ENCODE measurements around the gene NGEF. TPM values are rescaled to one million over a fixed set of nuclear protein-coding genes. Genes with fewer than 3 reads are reported as not detected.
"Not testable (repeated sequence)": the region's sequence is repeated elsewhere in the genome, so short reads cannot be mapped to it uniquely, and the experiment has no call there.

NGEF gene
- total RNA-seq, 3 donors from 2014 or later: 20.1 to 67.5 (median 38.0) TPM

DNA sequence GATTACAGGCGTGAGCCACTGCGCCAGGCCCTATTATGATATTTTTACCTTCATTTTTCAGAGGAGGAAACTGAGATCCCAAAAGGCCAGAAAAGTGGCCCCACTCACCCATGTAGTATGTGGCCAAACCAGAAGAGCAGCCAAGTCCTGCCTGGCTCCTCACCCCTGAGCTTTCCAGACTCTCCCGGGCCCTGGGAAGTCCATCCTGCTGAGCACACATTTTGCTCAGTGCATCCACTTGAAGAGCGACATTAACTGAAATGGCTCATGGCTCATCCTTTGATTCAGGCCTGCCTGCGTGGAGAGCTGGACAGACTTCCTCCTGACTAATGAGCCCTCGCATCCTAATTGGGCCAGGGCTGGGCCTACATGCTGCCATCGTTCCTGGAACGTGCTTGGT, 9.5 kb upstream of the NGEF start:
- no peak for DNase-seq
- H3K4me1 ChIP-seq (ENCODE audit: low read depth): no peaks in the 10 kb centered on the region
- TF ChIP-seq, protein P1, sequence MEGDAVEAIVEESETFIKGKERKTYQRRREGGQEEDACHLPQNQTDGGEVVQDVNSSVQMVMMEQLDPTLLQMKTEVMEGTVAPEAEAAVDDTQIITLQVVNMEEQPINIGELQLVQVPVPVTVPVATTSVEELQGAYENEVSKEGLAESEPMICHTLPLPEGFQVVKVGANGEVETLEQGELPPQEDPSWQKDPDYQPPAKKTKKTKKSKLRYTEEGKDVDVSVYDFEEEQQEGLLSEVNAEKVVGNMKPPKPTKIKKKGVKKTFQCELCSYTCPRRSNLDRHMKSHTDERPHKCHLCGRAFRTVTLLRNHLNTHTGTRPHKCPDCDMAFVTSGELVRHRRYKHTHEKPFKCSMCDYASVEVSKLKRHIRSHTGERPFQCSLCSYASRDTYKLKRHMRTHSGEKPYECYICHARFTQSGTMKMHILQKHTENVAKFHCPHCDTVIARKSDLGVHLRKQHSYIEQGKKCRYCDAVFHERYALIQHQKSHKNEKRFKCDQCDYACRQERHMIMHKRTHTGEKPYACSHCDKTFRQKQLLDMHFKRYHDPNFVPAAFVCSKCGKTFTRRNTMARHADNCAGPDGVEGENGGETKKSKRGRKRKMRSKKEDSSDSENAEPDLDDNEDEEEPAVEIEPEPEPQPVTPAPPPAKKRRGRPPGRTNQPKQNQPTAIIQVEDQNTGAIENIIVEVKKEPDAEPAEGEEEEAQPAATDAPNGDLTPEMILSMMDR (IDR thresholded peaks at IDR 0.05): no peak
- intact Hi-C loops (cut with DNase I, micrococcal nuclease): no loop called here
- ATAC-seq: no peak
- H3K4me3 ChIP-seq: no peak overlapping the region
- no peaks in the 10 kb centered on the region for H3K36me3 ChIP-seq (ENCODE audit: low read depth)
- peaks cover 2% of the 10 kb centered on the region for H3K9me3 ChIP-seq

DNA sequence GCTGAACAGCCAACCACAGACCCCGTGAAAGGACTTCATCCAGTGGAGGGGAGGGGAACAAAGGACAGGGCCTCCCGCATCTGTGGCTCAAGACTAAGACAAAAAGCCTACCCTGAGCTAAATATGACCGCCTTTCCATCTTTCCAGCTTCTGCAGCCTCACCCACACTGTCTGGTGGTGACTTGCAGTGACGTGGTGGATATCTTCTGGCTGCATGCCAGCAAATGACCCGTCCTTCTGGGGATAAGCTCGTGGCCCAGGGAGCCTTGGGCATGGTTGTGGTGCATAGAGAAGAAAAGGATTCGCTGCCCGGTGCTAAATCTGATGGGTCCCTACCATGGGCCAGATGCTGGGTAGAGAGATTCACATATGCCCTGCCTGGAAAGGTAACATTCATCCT, 8.7 kb upstream of the NGEF start:
- no peak for DNase-seq
- Histone ChIP-seq H3K4me1 (ENCODE audit: low read depth) (no peaks in the 10 kb centered on the region), H3K4me3 (no peak overlapping the region), H3K36me3 (ENCODE audit: low read depth) (no peaks in the 10 kb centered on the region), H3K9me3 (peaks cover 2% of the 10 kb centered on the region)
- ATAC-seq: no peak
- intact Hi-C loops (cut with DNase I, micrococcal nuclease): no loop called here
- TF ChIP-seq, protein P1 (IDR thresholded peaks at IDR 0.05): no peak

DNA sequence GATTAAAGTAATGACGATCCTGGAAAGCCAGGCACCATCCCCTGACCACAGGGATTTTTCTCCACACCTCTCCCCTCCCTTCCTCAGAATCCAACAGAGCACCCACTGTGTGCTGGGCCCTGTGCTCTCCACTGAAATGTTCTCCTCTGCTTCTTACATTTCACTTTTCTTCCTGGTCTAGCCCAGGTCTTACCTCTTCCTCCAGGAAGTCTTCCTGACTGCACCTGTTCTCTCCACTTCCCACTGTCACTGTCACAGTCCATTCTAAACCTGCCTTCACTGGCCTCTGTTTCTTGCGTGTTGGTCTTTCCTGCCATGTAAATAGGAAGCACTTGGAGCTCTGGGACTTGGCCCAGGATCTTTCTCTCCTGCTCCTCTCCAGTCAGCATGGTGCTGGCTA, 7.4 kb upstream of the NGEF start:
- DNase-seq (no peak), ATAC-seq (no peak)
- Histone ChIP-seq H3K4me3 (no peak overlapping the region), H3K9me3 (peaks cover 2% of the 10 kb centered on the region), H3K4me1 (ENCODE audit: low read depth) (no peaks in the 10 kb centered on the region), H3K36me3 (ENCODE audit: low read depth) (no peaks in the 10 kb centered on the region)
- intact Hi-C loops (cut with DNase I, micrococcal nuclease): no loop called here
- TF ChIP-seq, protein P1 (IDR thresholded peaks at IDR 0.05): no peak

DNA sequence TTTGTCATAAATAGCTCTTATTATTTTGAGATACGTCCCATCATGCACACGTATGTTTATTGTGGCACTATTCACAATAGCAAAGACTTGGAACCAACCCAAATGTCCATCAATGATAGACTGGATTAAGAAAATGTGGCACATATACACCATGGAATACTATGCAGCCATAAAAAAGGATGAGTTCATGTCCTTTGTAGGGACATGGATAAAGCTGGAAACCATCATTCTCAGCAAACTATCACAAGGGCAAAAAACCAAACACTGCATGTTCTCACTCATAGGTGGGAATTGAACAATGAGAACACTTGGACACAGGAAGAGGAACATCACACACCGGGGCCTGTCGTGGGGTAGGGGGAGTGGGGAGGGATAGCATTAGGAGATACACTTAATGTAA, 6.6 kb upstream of the NGEF start:
- H3K4me1 ChIP-seq (ENCODE audit: low read depth); H3K9me3 ChIP-seq; H3K4me3 ChIP-seq; DNase-seq; ATAC-seq; H3K36me3 ChIP-seq (ENCODE audit: low read depth): not testable (repeated sequence)
- intact Hi-C loops (cut with DNase I, micrococcal nuclease): loop anchor here in 1 of 2 donors (10.0 kb wide), 1 partner anchor 275 kb away; no protein-coding TSS in a partner anchor

DNA sequence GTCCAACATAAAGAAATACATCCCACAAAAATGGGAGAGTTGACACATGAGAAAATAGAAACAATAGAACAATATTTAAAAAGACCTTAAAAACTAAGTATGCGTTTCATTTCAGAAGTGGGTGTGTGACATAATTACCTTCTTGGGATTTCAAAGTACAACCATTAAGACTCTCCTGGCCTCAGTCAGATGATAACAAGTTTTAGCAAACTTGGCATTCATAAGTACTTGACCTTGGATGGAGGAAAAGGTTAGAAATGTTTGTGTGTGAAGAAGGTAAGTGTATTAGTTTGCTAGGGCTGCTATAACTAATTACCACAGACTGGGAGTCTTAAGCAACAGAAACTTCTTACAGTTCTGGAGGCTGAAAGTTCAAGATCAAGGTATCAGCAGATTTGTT, 4.9 kb upstream of the NGEF start:
- TF ChIP-seq, protein P1 (IDR thresholded peaks at IDR 0.05): no peak
- Histone ChIP-seq H3K9me3 (peaks cover 2% of the 10 kb centered on the region), H3K4me1 (ENCODE audit: low read depth) (peaks cover 3% of the 10 kb centered on the region), H3K4me3 (no peak overlapping the region), H3K36me3 (ENCODE audit: low read depth) (no peaks in the 10 kb centered on the region)
- DNase-seq (no peak), ATAC-seq (peak; percentile 50)
- intact Hi-C loops (cut with DNase I, micrococcal nuclease): loop anchor here in 1 of 2 donors (10.0 kb wide), 1 partner anchor 273 kb away; no protein-coding TSS in a partner anchor

DNA sequence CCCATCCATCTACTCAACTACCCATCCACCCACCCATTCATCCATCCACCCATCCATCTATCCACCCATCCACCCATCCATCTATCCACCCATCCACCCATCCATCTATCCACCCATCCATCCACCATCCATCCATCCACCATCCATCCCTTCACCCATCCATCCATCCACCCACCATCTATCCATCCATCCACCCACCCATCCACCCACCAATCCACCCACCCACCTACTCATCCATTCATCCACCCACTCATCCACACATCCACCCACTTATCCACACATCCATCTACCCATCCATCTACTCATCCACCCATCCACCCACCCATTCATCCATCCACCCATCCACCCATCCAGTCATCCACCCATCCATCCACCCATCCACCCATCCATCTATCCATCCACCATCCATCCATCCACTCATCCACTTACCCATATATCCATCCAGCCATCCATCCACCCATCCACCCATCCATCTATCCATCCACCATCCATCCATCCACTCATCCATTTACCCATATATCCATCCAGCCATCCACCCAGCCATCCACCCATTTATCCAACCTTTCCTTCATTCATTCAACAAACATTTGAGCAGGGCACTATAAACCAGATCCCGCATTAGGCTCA, 2.1 kb upstream of the NGEF start:
- Histone ChIP-seq H3K4me3 (no peak overlapping the region), H3K4me1 (ENCODE audit: low read depth) (peaks cover 11% of the 10 kb centered on the region), H3K9me3 (peaks cover 2% of the 10 kb centered on the region), H3K36me3 (ENCODE audit: low read depth) (no peaks in the 10 kb centered on the region)
- ATAC-seq: no peak
- intact Hi-C loops (cut with DNase I, micrococcal nuclease): loop anchor here in 1 of 2 donors (10.0 kb wide), 1 partner anchor 270 kb away; no protein-coding TSS in a partner anchor
- TF ChIP-seq, protein P1 (IDR thresholded peaks at IDR 0.05): no peak
- DNase-seq: no peak

All from mucosa of descending colon (tissue), 3 donors.